HEK293T (cell line): ENCODE measurements around the gene KCNQ1.

Source experiments
- ARNT ChIP-seq: fragments of 450-650 bp; IDR thresholded peaks from 2 replicates; pipeline ENCODE4 v1.6.1; 2017; ENCODE audit warnings: mild to moderate bottlenecking
- BHLHE40 ChIP-seq: fragments of 450-650 bp; IDR thresholded peaks from 2 replicates; pipeline ENCODE4 v1.6.1; 2016; ENCODE audit warnings: mild to moderate bottlenecking, moderate library complexity, borderline replicate concordance
- ELF4 ChIP-seq: fragments of 450-650 bp; IDR thresholded peaks from 2 replicates; pipeline ENCODE4 v1.6.1; 2017; ENCODE audit warnings: antibody characterized with exemption
- LEF1 ChIP-seq: fragments of 450-650 bp; IDR thresholded peaks from 2 replicates; pipeline ENCODE4 v1.6.1; 2017; ENCODE audit warnings: mild to moderate bottlenecking, borderline replicate concordance
- NFRKB ChIP-seq: fragments of 450-650 bp; IDR thresholded peaks from 2 replicates; pipeline ENCODE4 v1.6.1; 2016; ENCODE audit warnings: mild to moderate bottlenecking, moderate library complexity
- SUZ12 ChIP-seq: fragments of 450-650 bp; IDR thresholded peaks from 2 replicates; pipeline ENCODE4 v1.6.1; 2016; ENCODE audit warnings: mild to moderate bottlenecking
- TARDBP ChIP-seq: fragments of 450-650 bp; IDR thresholded peaks from 2 replicates; pipeline ENCODE4 v1.6.1; 2016

DNA sequence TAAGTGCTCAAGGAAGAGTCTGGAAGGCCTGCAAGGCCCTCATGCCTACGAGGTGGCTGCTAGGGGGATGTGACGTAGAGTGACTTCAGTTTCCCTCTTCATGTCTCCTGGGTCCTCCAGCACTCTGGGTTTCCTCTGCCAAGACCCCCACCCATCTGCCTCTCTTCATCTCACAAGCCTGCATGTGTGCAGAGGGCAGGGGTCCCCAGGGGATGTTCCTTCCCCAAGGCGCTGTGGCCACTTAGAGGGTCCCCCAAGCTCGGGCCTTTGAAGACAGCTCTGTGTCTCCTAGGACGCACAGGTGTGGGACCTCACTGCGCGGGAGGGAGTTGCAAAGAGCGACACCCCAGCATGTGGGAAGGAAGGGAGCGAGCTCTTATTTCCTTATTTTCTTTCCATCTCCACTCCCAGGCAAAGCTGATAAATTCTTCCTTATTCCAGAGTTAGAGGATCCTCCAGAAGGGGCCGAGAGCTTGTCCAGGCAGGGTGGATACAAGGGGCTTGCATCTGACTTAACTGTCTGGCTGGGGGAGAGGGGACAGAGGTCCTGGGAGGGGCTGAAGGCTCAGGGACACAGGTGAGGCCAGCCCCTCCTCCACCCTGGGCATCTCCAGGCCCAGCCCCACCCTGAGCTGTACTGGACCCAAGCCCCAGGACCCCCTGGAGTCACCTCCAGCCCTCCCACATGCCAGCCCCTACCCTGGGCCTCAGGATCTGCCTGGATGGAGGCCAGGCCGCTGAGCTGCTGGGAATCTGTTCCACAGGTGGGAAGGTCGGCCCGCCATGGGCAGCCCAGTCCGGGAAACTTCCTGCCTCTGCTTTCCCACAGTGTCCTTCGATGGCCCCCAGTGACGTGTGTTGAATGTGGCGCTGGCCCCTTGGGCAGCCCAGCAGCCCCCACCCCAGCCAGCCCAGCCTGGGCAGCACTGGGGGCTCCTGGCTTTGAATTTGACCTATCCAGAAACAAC, 314.7 kb downstream of the KCNQ1 start:
- no peak for TF ChIP-seq ELF4
- TF ChIP-seq BHLHE40 = no peak
- TF ChIP-seq LEF1 = no peak
- TF ChIP-seq SUZ12 = no peak
- TF ChIP-seq TARDBP = no peak
- no peak for TF ChIP-seq ARNT
- TF ChIP-seq NFRKB = no peak
